ENCODE results near the gene ZYG11A.
"Not testable (repeated sequence)": the region's sequence is repeated elsewhere in the genome, so short reads cannot be mapped to it uniquely, and the experiment has no call there.

GRCh38 chr1:52845119-52845518 is 2.6 kb downstream of the ZYG11A start:
- not testable (repeated sequence) for TF ChIP-seq NFYB (CRISPR knock-in tag; conservative IDR thresholded peaks at IDR 0.05; ENCODE audit: low read depth); KAT7 (CRISPR knock-in tag; IDR thresholded peaks at IDR 0.05; ENCODE audit: borderline replicate concordance); ATF1 (CRISPR knock-in tag; IDR thresholded peaks at IDR 0.05); ELF4 (CRISPR knock-in tag; IDR thresholded peaks at IDR 0.05; ENCODE audit: low read depth); MLX (CRISPR knock-in tag; IDR thresholded peaks at IDR 0.05); ZNF512 (CRISPR knock-in tag; IDR thresholded peaks at IDR 0.05; ENCODE audit: borderline replicate concordance); GABPB1 (CRISPR knock-in tag; IDR thresholded peaks at IDR 0.05); ZNF138 (CRISPR knock-in tag; conservative IDR thresholded peaks at IDR 0.05); ESRRA (CRISPR knock-in tag; IDR thresholded peaks at IDR 0.05; ENCODE audit: borderline replicate concordance); ZBTB21 (CRISPR knock-in tag; IDR thresholded peaks at IDR 0.05; ENCODE audit: borderline replicate concordance); FOXJ3 (CRISPR knock-in tag; IDR thresholded peaks at IDR 0.05; ENCODE audit: borderline replicate concordance)
- TF ChIP-seq, protein P1, sequence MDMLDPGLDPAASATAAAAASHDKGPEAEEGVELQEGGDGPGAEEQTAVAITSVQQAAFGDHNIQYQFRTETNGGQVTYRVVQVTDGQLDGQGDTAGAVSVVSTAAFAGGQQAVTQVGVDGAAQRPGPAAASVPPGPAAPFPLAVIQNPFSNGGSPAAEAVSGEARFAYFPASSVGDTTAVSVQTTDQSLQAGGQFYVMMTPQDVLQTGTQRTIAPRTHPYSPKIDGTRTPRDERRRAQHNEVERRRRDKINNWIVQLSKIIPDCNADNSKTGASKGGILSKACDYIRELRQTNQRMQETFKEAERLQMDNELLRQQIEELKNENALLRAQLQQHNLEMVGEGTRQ (CRISPR knock-in tag; IDR thresholded peaks at IDR 0.05), result not testable (repeated sequence)
- TF ChIP-seq, protein P2, sequence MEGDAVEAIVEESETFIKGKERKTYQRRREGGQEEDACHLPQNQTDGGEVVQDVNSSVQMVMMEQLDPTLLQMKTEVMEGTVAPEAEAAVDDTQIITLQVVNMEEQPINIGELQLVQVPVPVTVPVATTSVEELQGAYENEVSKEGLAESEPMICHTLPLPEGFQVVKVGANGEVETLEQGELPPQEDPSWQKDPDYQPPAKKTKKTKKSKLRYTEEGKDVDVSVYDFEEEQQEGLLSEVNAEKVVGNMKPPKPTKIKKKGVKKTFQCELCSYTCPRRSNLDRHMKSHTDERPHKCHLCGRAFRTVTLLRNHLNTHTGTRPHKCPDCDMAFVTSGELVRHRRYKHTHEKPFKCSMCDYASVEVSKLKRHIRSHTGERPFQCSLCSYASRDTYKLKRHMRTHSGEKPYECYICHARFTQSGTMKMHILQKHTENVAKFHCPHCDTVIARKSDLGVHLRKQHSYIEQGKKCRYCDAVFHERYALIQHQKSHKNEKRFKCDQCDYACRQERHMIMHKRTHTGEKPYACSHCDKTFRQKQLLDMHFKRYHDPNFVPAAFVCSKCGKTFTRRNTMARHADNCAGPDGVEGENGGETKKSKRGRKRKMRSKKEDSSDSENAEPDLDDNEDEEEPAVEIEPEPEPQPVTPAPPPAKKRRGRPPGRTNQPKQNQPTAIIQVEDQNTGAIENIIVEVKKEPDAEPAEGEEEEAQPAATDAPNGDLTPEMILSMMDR (IDR thresholded peaks at IDR 0.05), result not testable (repeated sequence)
- TF ChIP-seq, protein P3, sequence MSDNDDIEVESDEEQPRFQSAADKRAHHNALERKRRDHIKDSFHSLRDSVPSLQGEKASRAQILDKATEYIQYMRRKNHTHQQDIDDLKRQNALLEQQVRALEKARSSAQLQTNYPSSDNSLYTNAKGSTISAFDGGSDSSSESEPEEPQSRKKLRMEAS (CRISPR knock-in tag; IDR thresholded peaks at IDR 0.05), result not testable (repeated sequence)

Measured in WTC11 (cell line).